ENCODE results near the gene DKK3. TPM values are rescaled to one million over a fixed set of nuclear protein-coding genes. Genes with fewer than 3 reads are reported as not detected.

Gene DKK3
- total RNA-seq, 1 experiment from 2014 or later = 0.33 TPM

DNA sequence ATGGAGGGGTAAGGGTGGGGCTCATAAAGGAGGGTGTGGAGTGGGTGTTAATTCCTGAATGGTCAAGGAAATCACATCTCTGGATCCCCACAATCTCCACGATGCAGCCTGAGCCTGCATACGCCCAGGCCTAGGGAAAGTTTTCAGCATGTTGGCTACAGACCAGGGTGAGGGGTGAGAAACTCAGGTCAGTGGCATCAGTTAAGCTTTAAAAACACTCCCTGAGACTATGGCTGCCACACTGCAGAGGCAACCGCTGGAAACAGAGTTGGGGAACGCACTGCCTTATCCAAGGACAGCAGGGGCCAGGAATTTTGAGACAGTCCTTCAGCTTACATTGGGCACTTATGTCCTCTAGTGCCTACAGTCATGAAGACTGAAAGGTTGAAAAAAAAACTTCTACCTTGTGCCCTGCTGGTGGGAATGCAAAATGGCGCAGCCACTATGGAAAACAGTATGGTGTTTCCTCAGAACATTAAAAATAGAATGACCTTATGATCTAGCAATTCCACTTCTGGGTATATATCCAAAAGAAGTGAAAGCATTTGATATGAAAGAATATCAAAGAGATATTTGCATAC lies 19.7 kb downstream of the DKK3 start:
- Mint-ChIP-seq H3K4me1 (ENCODE audit: insufficient read depth, unreplicated experiment) (peaks cover 37% of the 10 kb centered on the region), H3K4me3 (ENCODE audit: unreplicated experiment) (no peak overlapping the region), H3K9me3 (ENCODE audit: unreplicated experiment) (no peaks in the 10 kb centered on the region), H3K36me3 (ENCODE audit: insufficient read depth, unreplicated experiment) (no peaks in the 10 kb centered on the region), H3K27me3 (ENCODE audit: insufficient read depth, unreplicated experiment) (no peaks in the 10 kb centered on the region), H3K27ac (ENCODE audit: low read depth, unreplicated experiment) (peak overlapping the region; percentile 73)
- no peak for DNase-seq (ENCODE audit: unreplicated experiment)
- CTCF ChIA-PET = interaction anchor here (1.2 kb wide), 1 partner anchor 9 kb away, joined by 3 read pairs; no protein-coding TSS in a partner anchor
- TF ChIP-seq, protein P1, sequence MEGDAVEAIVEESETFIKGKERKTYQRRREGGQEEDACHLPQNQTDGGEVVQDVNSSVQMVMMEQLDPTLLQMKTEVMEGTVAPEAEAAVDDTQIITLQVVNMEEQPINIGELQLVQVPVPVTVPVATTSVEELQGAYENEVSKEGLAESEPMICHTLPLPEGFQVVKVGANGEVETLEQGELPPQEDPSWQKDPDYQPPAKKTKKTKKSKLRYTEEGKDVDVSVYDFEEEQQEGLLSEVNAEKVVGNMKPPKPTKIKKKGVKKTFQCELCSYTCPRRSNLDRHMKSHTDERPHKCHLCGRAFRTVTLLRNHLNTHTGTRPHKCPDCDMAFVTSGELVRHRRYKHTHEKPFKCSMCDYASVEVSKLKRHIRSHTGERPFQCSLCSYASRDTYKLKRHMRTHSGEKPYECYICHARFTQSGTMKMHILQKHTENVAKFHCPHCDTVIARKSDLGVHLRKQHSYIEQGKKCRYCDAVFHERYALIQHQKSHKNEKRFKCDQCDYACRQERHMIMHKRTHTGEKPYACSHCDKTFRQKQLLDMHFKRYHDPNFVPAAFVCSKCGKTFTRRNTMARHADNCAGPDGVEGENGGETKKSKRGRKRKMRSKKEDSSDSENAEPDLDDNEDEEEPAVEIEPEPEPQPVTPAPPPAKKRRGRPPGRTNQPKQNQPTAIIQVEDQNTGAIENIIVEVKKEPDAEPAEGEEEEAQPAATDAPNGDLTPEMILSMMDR (IDR thresholded peaks at IDR 0.05; ENCODE audit: unreplicated experiment) = peak; percentile 6
- intact Hi-C loops (cut with micrococcal nuclease) = no loop called here
- POLR2A ChIA-PET = no interaction called here
- no TSS peak for BruUV-seq (replicated peaks)

DNA sequence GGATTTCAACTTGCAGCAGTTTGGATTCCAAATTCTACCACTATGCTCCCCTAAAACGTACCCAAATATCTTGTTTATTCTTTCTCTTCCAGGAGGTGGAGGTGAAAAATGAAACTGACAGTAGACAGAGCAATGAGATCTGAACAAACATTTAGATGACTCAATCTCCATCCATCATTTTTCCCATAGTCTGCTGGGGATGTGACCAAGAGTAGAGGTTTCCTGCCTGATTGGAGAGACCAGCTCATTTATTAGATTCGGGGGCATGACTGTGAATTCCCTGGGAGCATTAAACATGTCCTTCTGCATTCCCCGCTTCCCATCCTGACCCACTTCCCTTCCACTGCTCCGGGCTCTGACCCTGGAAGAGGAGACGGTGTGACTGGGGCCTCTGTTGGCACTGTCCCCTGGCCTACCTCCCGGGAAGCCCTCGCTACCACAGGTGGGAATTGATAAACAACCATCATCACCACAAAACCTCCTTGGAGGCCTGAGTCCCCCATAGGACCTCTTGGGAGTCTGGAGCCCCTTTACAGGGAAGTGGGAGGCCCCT lies 20.3 kb downstream of the DKK3 start:
- H3K4me3 Mint-ChIP-seq (ENCODE audit: unreplicated experiment) = no peak overlapping the region
- TF ChIP-seq, protein P1 (IDR thresholded peaks at IDR 0.05; ENCODE audit: unreplicated experiment) = no peak
- no peaks in the 10 kb centered on the region for H3K9me3 Mint-ChIP-seq (ENCODE audit: unreplicated experiment)
- DNase-seq (ENCODE audit: unreplicated experiment) = no peak
- H3K27ac Mint-ChIP-seq (ENCODE audit: low read depth, unreplicated experiment) = peak overlapping the region; percentile 73
- intact Hi-C loops (cut with micrococcal nuclease) = no loop called here
- BruUV-seq (replicated peaks) = no TSS peak
- no peaks in the 10 kb centered on the region for H3K36me3 Mint-ChIP-seq (ENCODE audit: insufficient read depth, unreplicated experiment)
- H3K27me3 Mint-ChIP-seq (ENCODE audit: insufficient read depth, unreplicated experiment) = no peaks in the 10 kb centered on the region
- ChIA-PET POLR2A (no interaction called here), CTCF (interaction anchor here (1.2 kb wide), 1 partner anchor 8 kb away, joined by 3 read pairs; no protein-coding TSS in a partner anchor)
- H3K4me1 Mint-ChIP-seq (ENCODE audit: insufficient read depth, unreplicated experiment) = peaks cover 32% of the 10 kb centered on the region

DNA sequence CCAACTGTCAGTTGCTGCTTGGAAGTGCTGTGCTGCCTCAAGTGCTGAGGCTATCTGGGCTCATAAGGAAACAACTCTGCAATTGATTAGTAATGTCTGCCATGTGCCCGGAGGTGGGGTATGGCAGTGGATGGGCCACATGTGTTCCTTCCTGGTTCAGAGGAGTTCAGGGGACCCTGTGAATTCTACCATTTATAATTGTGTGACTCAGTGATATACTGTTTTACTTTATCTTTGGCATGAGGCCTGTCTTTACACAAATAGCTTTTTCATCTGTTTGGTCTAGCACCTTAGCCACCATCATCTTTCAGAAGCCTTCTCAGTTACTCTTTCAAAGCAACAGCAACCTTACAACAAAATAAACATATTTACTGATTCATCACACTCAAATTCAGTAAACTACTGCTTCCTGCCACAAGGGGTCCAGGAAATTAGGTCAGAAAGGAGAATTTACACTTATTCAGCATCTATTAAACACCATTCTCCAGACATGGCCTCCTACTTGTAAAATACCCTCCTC lies 20.9 kb downstream of the DKK3 start:
- H3K4me1 Mint-ChIP-seq (ENCODE audit: insufficient read depth, unreplicated experiment) = peaks cover 31% of the 10 kb centered on the region
- intact Hi-C loops (cut with micrococcal nuclease) = no loop called here
- peak overlapping the region; percentile 73 for H3K27ac Mint-ChIP-seq (ENCODE audit: low read depth, unreplicated experiment)
- no peaks in the 10 kb centered on the region for H3K36me3 Mint-ChIP-seq (ENCODE audit: insufficient read depth, unreplicated experiment)
- no TSS peak for BruUV-seq (replicated peaks)
- no peak overlapping the region for H3K4me3 Mint-ChIP-seq (ENCODE audit: unreplicated experiment)
- no peaks in the 10 kb centered on the region for H3K27me3 Mint-ChIP-seq (ENCODE audit: insufficient read depth, unreplicated experiment)
- TF ChIP-seq, protein P1 (IDR thresholded peaks at IDR 0.05; ENCODE audit: unreplicated experiment) = peak; percentile 41
- DNase-seq (ENCODE audit: unreplicated experiment) = peak; percentile 30
- ChIA-PET CTCF (interaction anchor here (1.6 kb wide), 1 partner anchor 11 kb away, joined by 4 read pairs; no protein-coding TSS in a partner anchor), POLR2A (no interaction called here)
- H3K9me3 Mint-ChIP-seq (ENCODE audit: unreplicated experiment) = no peaks in the 10 kb centered on the region
